Ovary (tissue), 3 donors: ENCODE measurements around the gene OSR1.

Source experiments
- CTCF ChIP-seq, 3 donors: fragments of 450-650 bp in 2 of 3; fragments of 200-600 bp in 1 of 3; IDR thresholded peaks; one replicate each; pipeline versions ENCODE4 v1.5.1 to v1.8.0; 2016 to 2022; ENCODE audit warnings: antibody characterized with exemption in 3 of 3, mild to moderate bottlenecking in 1 of 3
- POLR2A ChIP-seq: fragments of 450-650 bp; IDR thresholded peaks from one replicate; pipeline ENCODE4 v1.6.1; 2017; ENCODE audit warnings: antibody characterized with exemption, mild to moderate bottlenecking, moderate library complexity
- donor health status: DM: no; HTN: no; CAD: no.

- no peak for TF ChIP-seq CTCF (IDR thresholded peaks at IDR 0.05)
- TF ChIP-seq POLR2A, result no peak
Measured at GRCh38 chr2:19348692-19349091, 9.7 kb downstream of the OSR1 start.
